ENCODE measurements around the gene CX3CR1. TPM values are rescaled to one million over a fixed set of nuclear protein-coding genes. Genes with fewer than 3 reads are reported as not detected.

CX3CR1 gene
- total and polyA plus RNA-seq, 8 donors, result 1.8 to 6.4 (median 4.6) TPM

- no peak for DNase-seq
- Histone ChIP-seq H3K9me3 (peaks cover 0 to 9% of the 10 kb centered on the region in 2 donors), H3K4me3 (no peak overlapping the region), H3K36me3 (no peaks in the 10 kb centered on the region), H3K27me3 (no peaks in the 10 kb centered on the region), H3K4me1 (no peaks in the 10 kb centered on the region), H3K27ac (no peak overlapping the region)
- ATAC-seq, result no peak
- TF ChIP-seq CTCF (IDR thresholded peaks at IDR 0.05), result no peak
- intact Hi-C loops (cut with DNase I), result no loop called here
Observed at GRCh38 chr3:39319249-39319648, 39.4 kb upstream of the CX3CR1 start.

- H3K9me3 ChIP-seq, result peaks cover 0 to 9% of the 10 kb centered on the region in 2 donors
- intact Hi-C loops (cut with DNase I), result no loop called here
- DNase-seq, result no peak
- no peak overlapping the region for H3K27ac ChIP-seq
- ATAC-seq, result no peak
- H3K4me1 ChIP-seq, result no peaks in the 10 kb centered on the region
- H3K27me3 ChIP-seq, result no peaks in the 10 kb centered on the region
- no peak for TF ChIP-seq CTCF (IDR thresholded peaks at IDR 0.05)
- H3K4me3 ChIP-seq, result no peak overlapping the region
- no peaks in the 10 kb centered on the region for H3K36me3 ChIP-seq
Observed at GRCh38 chr3:39318301-39318700, 38.5 kb upstream of the CX3CR1 start.

GRCh38 chr3:39317571-39318169 is 37.8 kb upstream of the CX3CR1 start:
- Histone ChIP-seq H3K9me3 (peaks cover 0 to 9% of the 10 kb centered on the region in 2 donors), H3K4me1 (no peaks in the 10 kb centered on the region), H3K36me3 (no peaks in the 10 kb centered on the region), H3K27me3 (no peaks in the 10 kb centered on the region), H3K27ac (no peak overlapping the region), H3K4me3 (no peak overlapping the region)
- intact Hi-C loops (cut with DNase I), result no loop called here
- no peak for TF ChIP-seq CTCF (IDR thresholded peaks at IDR 0.05)
- ATAC-seq, result no peak
- DNase-seq, result no peak

GRCh38 chr3:39315420-39315819 is 35.6 kb upstream of the CX3CR1 start:
- Histone ChIP-seq H3K4me3 (no peak overlapping the region), H3K36me3 (no peaks in the 10 kb centered on the region), H3K27me3 (no peaks in the 10 kb centered on the region), H3K4me1 (no peaks in the 10 kb centered on the region), H3K27ac (no peak overlapping the region), H3K9me3 (peaks cover 0 to 9% of the 10 kb centered on the region in 2 donors)
- ATAC-seq (no peak), DNase-seq (no peak)
- no peak for TF ChIP-seq CTCF (IDR thresholded peaks at IDR 0.05)
- intact Hi-C loops (cut with DNase I), result no loop called here

- no peaks in the 10 kb centered on the region for H3K4me1 ChIP-seq
- no peak for TF ChIP-seq CTCF (IDR thresholded peaks at IDR 0.05)
- no peaks in the 10 kb centered on the region for H3K27me3 ChIP-seq
- no peak overlapping the region for H3K27ac ChIP-seq
- intact Hi-C loops (cut with DNase I), result no loop called here
- H3K36me3 ChIP-seq, result no peaks in the 10 kb centered on the region
- H3K4me3 ChIP-seq, result no peak overlapping the region
- DNase-seq, result no peak
- no peak for ATAC-seq
- peaks cover 0 to 9% of the 10 kb centered on the region in 2 donors for H3K9me3 ChIP-seq
Observed at GRCh38 chr3:39313289-39313688, 33.5 kb upstream of the CX3CR1 start.

All from left lung (tissue), 10 donors.